GM12878 (cell line): Measurements from ENCODE around the gene TMEM150B.

Experiments used
- POLR2A ChIP-seq: IDR thresholded peaks from 2 replicates; pipeline ENCODE4 v1.6.1; 2011; ENCODE audit warnings: low read depth, mild to moderate bottlenecking, low read length
- SMC3 ChIP-seq: IDR thresholded peaks from 2 replicates; pipeline ENCODE4 v1.6.1; 2011; ENCODE audit warnings: low read length, improper control_type of control experiment, borderline replicate concordance
- TF ChIP-seq, protein P1 (sequence below), 3 experiments: IDR thresholded peaks in 2 of 3; conservative IDR thresholded peaks in 1 of 3; 2 replicates each; pipeline ENCODE4 v1.5.1; 2011; ENCODE audit warnings: low read depth in 3 of 3, low read length in 3 of 3, mild to moderate bottlenecking in 3 of 3, control low read depth in 2 of 3, moderate library complexity in 2 of 3, inconsistent platforms in 1 of 3, mixed read lengths in 1 of 3; ENCODE audit not compliant: control insufficient read depth in 2 of 3, insufficient read depth in 1 of 3; ENCODE audit errors: extremely low read depth in 1 of 3

DNA sequence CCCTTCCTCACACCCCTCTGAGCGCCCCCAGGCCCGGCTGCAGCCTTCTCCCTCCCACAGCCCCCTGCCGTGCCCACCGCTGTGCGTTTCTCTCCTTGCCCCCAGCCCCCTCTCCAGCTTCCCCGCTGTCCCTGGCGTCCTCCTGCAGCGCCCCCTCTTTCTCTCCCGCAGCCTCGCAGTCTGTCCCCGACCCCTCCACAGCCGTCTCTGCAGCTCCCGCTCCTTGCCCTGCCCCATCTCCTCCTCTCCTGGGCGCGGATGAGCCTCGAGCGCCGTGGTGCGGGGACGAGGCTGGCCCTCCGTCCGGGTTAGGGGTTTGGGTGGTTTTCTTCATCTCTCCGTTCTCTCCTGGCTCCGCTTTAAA lies 15.6 kb upstream of the TMEM150B start:
- TF ChIP-seq, protein P1, sequence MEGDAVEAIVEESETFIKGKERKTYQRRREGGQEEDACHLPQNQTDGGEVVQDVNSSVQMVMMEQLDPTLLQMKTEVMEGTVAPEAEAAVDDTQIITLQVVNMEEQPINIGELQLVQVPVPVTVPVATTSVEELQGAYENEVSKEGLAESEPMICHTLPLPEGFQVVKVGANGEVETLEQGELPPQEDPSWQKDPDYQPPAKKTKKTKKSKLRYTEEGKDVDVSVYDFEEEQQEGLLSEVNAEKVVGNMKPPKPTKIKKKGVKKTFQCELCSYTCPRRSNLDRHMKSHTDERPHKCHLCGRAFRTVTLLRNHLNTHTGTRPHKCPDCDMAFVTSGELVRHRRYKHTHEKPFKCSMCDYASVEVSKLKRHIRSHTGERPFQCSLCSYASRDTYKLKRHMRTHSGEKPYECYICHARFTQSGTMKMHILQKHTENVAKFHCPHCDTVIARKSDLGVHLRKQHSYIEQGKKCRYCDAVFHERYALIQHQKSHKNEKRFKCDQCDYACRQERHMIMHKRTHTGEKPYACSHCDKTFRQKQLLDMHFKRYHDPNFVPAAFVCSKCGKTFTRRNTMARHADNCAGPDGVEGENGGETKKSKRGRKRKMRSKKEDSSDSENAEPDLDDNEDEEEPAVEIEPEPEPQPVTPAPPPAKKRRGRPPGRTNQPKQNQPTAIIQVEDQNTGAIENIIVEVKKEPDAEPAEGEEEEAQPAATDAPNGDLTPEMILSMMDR (IDR thresholded peaks at IDR 0.05 in 2 of 3, conservative IDR thresholded peaks at IDR 0.05 in 1 of 3; ENCODE audit: control insufficient read depth in 2 of 3, extremely low read depth in 1 of 3, insufficient read depth in 1 of 3, low read depth in 3 of 3, low read length in 3 of 3): peak; percentile 21 to 27 (median 23); a peak in 4 of 6 replicates
- TF ChIP-seq POLR2A: no peak
- no peak for TF ChIP-seq SMC3
